Lower leg skin (tissue), 3 donors: Measurements from ENCODE around the gene RAP1GAP.

Experiments
- CTCF ChIP-seq, 3 donors: fragments of 450-650 bp; IDR thresholded peaks; one replicate each; pipeline ENCODE4 v1.5.1; 2016; ENCODE audit warnings: antibody characterized with exemption in 3 of 3, mild to moderate bottlenecking in 3 of 3, moderate library complexity in 2 of 3
- POLR2A ChIP-seq, 2 donors: fragments of 450-650 bp; IDR thresholded peaks; one replicate each; pipeline ENCODE4 v1.6.1; 2016 to 2017; ENCODE audit warnings: antibody characterized with exemption in 2 of 2, mild to moderate bottlenecking in 1 of 2, moderate library complexity in 1 of 2

DNA sequence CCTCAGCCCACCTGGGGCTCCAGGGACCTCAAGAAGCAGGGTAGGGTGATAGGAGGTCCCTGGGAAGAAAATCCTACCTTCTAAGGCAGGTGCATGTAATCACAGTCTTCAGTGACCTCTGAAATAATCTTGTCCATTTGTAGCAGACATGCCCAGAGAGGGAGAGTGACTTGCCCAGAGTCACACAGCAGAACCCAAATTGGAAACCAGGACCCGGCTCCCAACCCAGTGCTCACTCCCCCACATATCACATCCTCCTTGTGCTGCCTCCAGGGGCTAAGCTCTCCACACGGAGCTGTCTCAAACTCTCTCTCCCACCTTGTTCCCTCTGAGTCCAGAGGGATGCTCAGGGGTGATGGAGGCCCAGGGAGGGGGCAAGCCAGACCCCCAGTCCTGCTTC, 72.5 kb downstream of the RAP1GAP start:
- TF ChIP-seq CTCF (IDR thresholded peaks at IDR 0.05), result no peak
- no peak for TF ChIP-seq POLR2A (IDR thresholded peaks at IDR 0.05)
